ENCODE measurements around the gene EFCAB11. TPM values are rescaled to one million over a fixed set of nuclear protein-coding genes. Genes with fewer than 3 reads are reported as not detected.
"Not testable (repeated sequence)": the region's sequence is repeated elsewhere in the genome, so short reads cannot be mapped to it uniquely, and the experiment has no call there.

Gene EFCAB11
- total and polyA plus RNA-seq, 2 donors (not counting 3 experiments of a cell fraction or from before 2014, with no cell fraction given), result 2.8 to 6.3 TPM

DNA sequence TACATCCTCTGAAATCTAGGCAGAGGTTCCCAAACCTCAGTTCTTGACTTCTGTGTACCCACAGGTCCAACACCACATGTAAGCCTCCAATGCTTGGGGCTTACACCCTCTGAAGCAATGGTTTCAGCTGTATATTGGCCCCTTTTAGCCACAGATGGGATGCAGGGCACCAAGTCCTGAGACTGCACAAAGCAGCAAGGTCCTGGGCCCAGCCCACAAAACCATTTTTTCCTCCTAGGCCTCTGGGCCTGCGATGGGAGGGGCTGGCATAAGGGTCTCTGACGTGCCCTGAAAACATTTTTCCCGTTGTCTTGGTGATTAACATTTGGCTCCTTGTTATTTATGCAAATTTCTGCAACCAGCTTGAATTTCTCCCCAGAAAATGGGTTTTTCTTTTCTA lies 80.4 kb downstream of the EFCAB11 start:
- H3K9me1 ChIP-seq (replicated peaks; ENCODE audit: control insufficient read depth, extremely low read depth, insufficient read depth, low read length); FAIRE-seq; H3K27me3 ChIP-seq (ENCODE audit: control insufficient read depth in 2 of 2, insufficient read depth in 2 of 2, low read length in 2 of 2); H3K27ac ChIP-seq (ENCODE audit: insufficient read depth, low read depth, low read length); POLR2A ChIA-PET; H3K36me3 ChIP-seq (ENCODE audit: control insufficient read depth in 2 of 2, extremely low read depth in 1 of 2, insufficient read depth in 2 of 2, low read length in 2 of 2); H3K4me3 ChIP-seq (replicated peaks in 1 of 3; ENCODE audit: insufficient read depth in 1 of 3, low read depth in 1 of 3, low read length in 3 of 3); H3K4me2 ChIP-seq (ENCODE audit: insufficient read depth, low read length); BruUV-seq (replicated peaks); dilution Hi-C loops (cut with MboI; ENCODE audit: extremely low pct_ligation_motif_present, low sequenced_read_pairs); intact Hi-C loops (cut with micrococcal nuclease); H3K9me3 ChIP-seq (replicated peaks; ENCODE audit: control insufficient read depth, insufficient read depth, low read length); H3K79me2 ChIP-seq (ENCODE audit: control insufficient read depth, insufficient read depth, low read length); DNase-seq (ENCODE audit: low read depth, low spot score); H4K20me1 ChIP-seq (replicated peaks; ENCODE audit: control insufficient read depth, extremely low read depth, insufficient read depth, low read length); H2AFZ ChIP-seq (ENCODE audit: low read depth, low read length); H3K4me1 ChIP-seq (ENCODE audit: control insufficient read depth, extremely low read depth, insufficient read depth, low read length); H3K9ac ChIP-seq (replicated peaks; ENCODE audit: extremely low read depth, insufficient read depth, low read length): not testable (repeated sequence)
- CTCF ChIA-PET, result interaction anchor here (1.5 kb wide), 1 partner anchor 20 kb away, joined by 3 read pairs; no protein-coding TSS in a partner anchor

DNA sequence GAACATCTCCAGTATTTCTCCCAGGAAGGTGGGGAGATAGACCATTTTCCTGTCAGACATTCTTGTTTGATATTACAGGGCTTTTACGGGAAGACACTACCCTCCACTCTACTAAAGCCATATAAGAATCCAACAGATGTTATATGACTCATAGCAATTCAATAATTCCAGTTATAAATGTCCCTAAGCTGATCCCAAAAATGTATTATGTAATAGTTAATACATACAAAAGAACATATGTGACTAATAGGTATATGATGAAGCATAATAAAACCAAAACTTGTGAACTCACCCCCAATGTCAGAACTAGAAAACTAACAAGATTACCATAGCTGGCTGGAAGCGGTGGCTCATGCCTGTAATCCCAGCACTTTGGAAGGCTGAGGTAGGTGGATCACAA lies 84.2 kb downstream of the EFCAB11 start:
- Histone ChIP-seq H3K79me2 (ENCODE audit: control insufficient read depth, insufficient read depth, low read length) (no peaks in the 10 kb centered on the region), H3K4me2 (ENCODE audit: insufficient read depth, low read length) (no peak overlapping the region), H2AFZ (ENCODE audit: low read depth, low read length) (no peak overlapping the region), H3K27me3 (ENCODE audit: control insufficient read depth in 2 of 2, insufficient read depth in 2 of 2, low read length in 2 of 2) (no peaks in the 10 kb centered on the region), H3K4me1 (ENCODE audit: control insufficient read depth, extremely low read depth, insufficient read depth, low read length) (no peaks in the 10 kb centered on the region), H3K36me3 (ENCODE audit: control insufficient read depth in 2 of 2, extremely low read depth in 1 of 2, insufficient read depth in 2 of 2, low read length in 2 of 2) (no peaks in the 10 kb centered on the region), H3K27ac (ENCODE audit: insufficient read depth, low read depth, low read length) (no peak overlapping the region), H3K9ac (replicated peaks; ENCODE audit: extremely low read depth, insufficient read depth, low read length) (no peak overlapping the region), H4K20me1 (replicated peaks; ENCODE audit: control insufficient read depth, extremely low read depth, insufficient read depth, low read length) (no peaks in the 10 kb centered on the region), H3K9me1 (replicated peaks; ENCODE audit: control insufficient read depth, extremely low read depth, insufficient read depth, low read length) (no peaks in the 10 kb centered on the region), H3K9me3 (replicated peaks; ENCODE audit: control insufficient read depth, insufficient read depth, low read length) (no peaks in the 10 kb centered on the region), H3K4me3 (replicated peaks in 1 of 3; ENCODE audit: insufficient read depth in 1 of 3, low read depth in 1 of 3, low read length in 3 of 3) (no peak overlapping the region)
- no TSS peak for BruUV-seq (replicated peaks)
- intact Hi-C loops (cut with micrococcal nuclease), result no loop called here
- ChIA-PET POLR2A (no interaction called here), CTCF (interaction anchor here (1.2 kb wide), 1 partner anchor 14 kb away, joined by 3 read pairs; no protein-coding TSS in a partner anchor)
- DNase-seq (ENCODE audit: low read depth, low spot score) (no peak), FAIRE-seq (no peak)
- dilution Hi-C loops (cut with MboI; ENCODE audit: extremely low pct_ligation_motif_present, low sequenced_read_pairs), result no loop called here
- TF ChIP-seq POLR2AphosphoS5 (IDR thresholded peaks at IDR 0.05; ENCODE audit: insufficient read depth, low read depth, low read length), result no peak
- TF ChIP-seq GATA2 (IDR thresholded peaks at IDR 0.05; ENCODE audit: insufficient read depth, insufficient read length, low read depth, low read length), result no peak
- TF ChIP-seq FOS (IDR thresholded peaks at IDR 0.05; ENCODE audit: borderline replicate concordance, insufficient read depth, low read length), result no peak
- TF ChIP-seq POLR2A (IDR thresholded peaks at IDR 0.05; ENCODE audit: low read depth, low read length), result no peak
- TF ChIP-seq EZH2 (IDR thresholded peaks at IDR 0.05; ENCODE audit: borderline replicate concordance, low read depth, low read length, severe bottlenecking), result no peak
- no peak for TF ChIP-seq MYC (IDR thresholded peaks at IDR 0.05; ENCODE audit: low read depth, low read length)
- TF ChIP-seq, protein P1, sequence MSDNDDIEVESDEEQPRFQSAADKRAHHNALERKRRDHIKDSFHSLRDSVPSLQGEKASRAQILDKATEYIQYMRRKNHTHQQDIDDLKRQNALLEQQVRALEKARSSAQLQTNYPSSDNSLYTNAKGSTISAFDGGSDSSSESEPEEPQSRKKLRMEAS (IDR thresholded peaks at IDR 0.05; ENCODE audit: insufficient read depth, insufficient read length), result no peak
- TF ChIP-seq CTCF (IDR thresholded peaks at IDR 0.05; ENCODE audit: extremely low read depth in 1 of 2, insufficient read depth in 1 of 2, low read depth in 1 of 2, low read length in 2 of 2), result no peak
- no peak for TF ChIP-seq JUN (IDR thresholded peaks at IDR 0.05; ENCODE audit: borderline replicate concordance, insufficient read depth, insufficient read length, low read depth)

Measured in endothelial cell of umbilical vein (primary cell).